ENCODE results near the gene SHC4. TPM values are rescaled to one million over a fixed set of nuclear protein-coding genes. Genes with fewer than 3 reads are reported as not detected.

Gene SHC4
- polyA plus RNA-seq, 1 of the 3 experiments (the other 2 are of a cell fraction), result 1.6 TPM

DNA sequence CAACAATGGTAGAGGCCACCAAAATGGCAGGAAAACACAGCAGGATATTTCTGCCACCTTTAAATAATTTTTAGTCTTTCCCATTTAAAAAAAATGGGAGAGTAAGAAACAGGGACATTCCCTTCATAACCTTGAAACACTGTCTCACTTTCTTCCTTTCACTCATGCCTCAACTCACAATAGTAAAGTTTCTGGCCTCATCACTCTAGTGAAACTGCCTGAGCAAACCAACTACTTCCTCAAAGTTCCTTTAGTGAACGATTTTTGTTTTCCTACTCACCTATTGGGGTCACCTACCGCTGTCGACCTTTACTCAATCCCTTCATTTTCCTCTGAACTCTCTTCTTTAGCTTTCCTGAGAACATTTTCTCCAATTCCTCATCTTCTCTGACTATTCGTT lies 33.0 kb downstream of the SHC4 start:
- H3K36me3 ChIP-seq (replicated peaks in 1 of 2; ENCODE audit: control insufficient read depth in 1 of 2, insufficient read depth in 2 of 2, low read length in 1 of 2), result no peaks in the 10 kb centered on the region
- H3F3A ChIP-seq (replicated peaks; ENCODE audit: insufficient read depth), result peaks cover 18% of the 10 kb centered on the region
- DNase-seq, result no peak
- TF ChIP-seq SIN3A (IDR thresholded peaks at IDR 0.05; ENCODE audit: borderline replicate concordance, low read depth, low read length) (no peak), GATA2 (CRISPR knock-in tag; IDR thresholded peaks at IDR 0.05) (no peak), YY1 (IDR thresholded peaks at IDR 0.05; ENCODE audit: low read depth) (no peak), RAD21 (IDR thresholded peaks at IDR 0.05; ENCODE audit: low read length) (no peak), TCF12 (IDR thresholded peaks at IDR 0.05) (no peak), MXI1 (IDR thresholded peaks at IDR 0.05; ENCODE audit: low read depth, low read length) (no peak), FOXM1 (IDR thresholded peaks at IDR 0.05; ENCODE audit: low read depth) (no peak), GABPA (IDR thresholded peaks at IDR 0.05; ENCODE audit: low read depth) (no peak)
- TF ChIP-seq, protein P1, sequence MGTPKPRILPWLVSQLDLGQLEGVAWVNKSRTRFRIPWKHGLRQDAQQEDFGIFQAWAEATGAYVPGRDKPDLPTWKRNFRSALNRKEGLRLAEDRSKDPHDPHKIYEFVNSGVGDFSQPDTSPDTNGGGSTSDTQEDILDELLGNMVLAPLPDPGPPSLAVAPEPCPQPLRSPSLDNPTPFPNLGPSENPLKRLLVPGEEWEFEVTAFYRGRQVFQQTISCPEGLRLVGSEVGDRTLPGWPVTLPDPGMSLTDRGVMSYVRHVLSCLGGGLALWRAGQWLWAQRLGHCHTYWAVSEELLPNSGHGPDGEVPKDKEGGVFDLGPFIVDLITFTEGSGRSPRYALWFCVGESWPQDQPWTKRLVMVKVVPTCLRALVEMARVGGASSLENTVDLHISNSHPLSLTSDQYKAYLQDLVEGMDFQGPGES (IDR thresholded peaks at IDR 0.05; ENCODE audit: low read depth, low read length), result no peak
- TF ChIP-seq, protein P2, sequence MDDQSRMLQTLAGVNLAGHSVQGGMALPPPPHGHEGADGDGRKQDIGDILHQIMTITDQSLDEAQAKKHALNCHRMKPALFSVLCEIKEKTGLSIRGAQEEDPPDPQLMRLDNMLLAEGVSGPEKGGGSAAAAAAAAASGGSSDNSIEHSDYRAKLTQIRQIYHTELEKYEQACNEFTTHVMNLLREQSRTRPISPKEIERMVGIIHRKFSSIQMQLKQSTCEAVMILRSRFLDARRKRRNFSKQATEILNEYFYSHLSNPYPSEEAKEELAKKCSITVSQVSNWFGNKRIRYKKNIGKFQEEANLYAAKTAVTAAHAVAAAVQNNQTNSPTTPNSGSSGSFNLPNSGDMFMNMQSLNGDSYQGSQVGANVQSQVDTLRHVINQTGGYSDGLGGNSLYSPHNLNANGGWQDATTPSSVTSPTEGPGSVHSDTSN (IDR thresholded peaks at IDR 0.05), result no peak
- TF ChIP-seq, protein P3, sequence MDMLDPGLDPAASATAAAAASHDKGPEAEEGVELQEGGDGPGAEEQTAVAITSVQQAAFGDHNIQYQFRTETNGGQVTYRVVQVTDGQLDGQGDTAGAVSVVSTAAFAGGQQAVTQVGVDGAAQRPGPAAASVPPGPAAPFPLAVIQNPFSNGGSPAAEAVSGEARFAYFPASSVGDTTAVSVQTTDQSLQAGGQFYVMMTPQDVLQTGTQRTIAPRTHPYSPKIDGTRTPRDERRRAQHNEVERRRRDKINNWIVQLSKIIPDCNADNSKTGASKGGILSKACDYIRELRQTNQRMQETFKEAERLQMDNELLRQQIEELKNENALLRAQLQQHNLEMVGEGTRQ (IDR thresholded peaks at IDR 0.05; ENCODE audit: borderline replicate concordance, low read depth, low read length), result no peak
- TF ChIP-seq, protein P4, sequence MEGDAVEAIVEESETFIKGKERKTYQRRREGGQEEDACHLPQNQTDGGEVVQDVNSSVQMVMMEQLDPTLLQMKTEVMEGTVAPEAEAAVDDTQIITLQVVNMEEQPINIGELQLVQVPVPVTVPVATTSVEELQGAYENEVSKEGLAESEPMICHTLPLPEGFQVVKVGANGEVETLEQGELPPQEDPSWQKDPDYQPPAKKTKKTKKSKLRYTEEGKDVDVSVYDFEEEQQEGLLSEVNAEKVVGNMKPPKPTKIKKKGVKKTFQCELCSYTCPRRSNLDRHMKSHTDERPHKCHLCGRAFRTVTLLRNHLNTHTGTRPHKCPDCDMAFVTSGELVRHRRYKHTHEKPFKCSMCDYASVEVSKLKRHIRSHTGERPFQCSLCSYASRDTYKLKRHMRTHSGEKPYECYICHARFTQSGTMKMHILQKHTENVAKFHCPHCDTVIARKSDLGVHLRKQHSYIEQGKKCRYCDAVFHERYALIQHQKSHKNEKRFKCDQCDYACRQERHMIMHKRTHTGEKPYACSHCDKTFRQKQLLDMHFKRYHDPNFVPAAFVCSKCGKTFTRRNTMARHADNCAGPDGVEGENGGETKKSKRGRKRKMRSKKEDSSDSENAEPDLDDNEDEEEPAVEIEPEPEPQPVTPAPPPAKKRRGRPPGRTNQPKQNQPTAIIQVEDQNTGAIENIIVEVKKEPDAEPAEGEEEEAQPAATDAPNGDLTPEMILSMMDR (IDR thresholded peaks at IDR 0.05), result no peak
- TF ChIP-seq, protein P5, sequence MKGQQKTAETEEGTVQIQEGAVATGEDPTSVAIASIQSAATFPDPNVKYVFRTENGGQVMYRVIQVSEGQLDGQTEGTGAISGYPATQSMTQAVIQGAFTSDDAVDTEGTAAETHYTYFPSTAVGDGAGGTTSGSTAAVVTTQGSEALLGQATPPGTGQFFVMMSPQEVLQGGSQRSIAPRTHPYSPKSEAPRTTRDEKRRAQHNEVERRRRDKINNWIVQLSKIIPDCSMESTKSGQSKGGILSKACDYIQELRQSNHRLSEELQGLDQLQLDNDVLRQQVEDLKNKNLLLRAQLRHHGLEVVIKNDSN (IDR thresholded peaks at IDR 0.05; ENCODE audit: borderline replicate concordance, low read depth), result no peak
- TF ChIP-seq, protein P6, sequence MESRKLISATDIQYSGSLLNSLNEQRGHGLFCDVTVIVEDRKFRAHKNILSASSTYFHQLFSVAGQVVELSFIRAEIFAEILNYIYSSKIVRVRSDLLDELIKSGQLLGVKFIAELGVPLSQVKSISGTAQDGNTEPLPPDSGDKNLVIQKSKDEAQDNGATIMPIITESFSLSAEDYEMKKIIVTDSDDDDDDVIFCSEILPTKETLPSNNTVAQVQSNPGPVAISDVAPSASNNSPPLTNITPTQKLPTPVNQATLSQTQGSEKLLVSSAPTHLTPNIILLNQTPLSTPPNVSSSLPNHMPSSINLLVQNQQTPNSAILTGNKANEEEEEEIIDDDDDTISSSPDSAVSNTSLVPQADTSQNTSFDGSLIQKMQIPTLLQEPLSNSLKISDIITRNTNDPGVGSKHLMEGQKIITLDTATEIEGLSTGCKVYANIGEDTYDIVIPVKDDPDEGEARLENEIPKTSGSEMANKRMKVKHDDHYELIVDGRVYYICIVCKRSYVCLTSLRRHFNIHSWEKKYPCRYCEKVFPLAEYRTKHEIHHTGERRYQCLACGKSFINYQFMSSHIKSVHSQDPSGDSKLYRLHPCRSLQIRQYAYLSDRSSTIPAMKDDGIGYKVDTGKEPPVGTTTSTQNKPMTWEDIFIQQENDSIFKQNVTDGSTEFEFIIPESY (IDR thresholded peaks at IDR 0.05; ENCODE audit: borderline replicate concordance, low read depth), result no peak
- TF ChIP-seq, protein P7, sequence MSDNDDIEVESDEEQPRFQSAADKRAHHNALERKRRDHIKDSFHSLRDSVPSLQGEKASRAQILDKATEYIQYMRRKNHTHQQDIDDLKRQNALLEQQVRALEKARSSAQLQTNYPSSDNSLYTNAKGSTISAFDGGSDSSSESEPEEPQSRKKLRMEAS (IDR thresholded peaks at IDR 0.05; ENCODE audit: low read depth), result no peak
- ChIA-PET CTCF (interaction anchor here (1.0 kb wide), 1 partner anchor 8 kb away, joined by 3 read pairs; no protein-coding TSS in a partner anchor), POLR2A (no interaction called here)
- no peaks in the 10 kb centered on the region for H3K9me2 ChIP-seq
- H2AFZ ChIP-seq (ENCODE audit: low read depth), result no peak overlapping the region
- H3K9me3 ChIP-seq, result no peaks in the 10 kb centered on the region
- H3K27me3 ChIP-seq (ENCODE audit: insufficient read depth), result no peaks in the 10 kb centered on the region
- WGBS (ENCODE audit: low lambda C conversion rate), result 74% methylated on average over 4 of the region's 4 CpGs
- no peak overlapping the region for H3K4me2 ChIP-seq
- no peak overlapping the region for H3K9ac ChIP-seq
- peaks cover 0 to 31% of the 10 kb centered on the region in 2 experiments; a peak in 2 of 4 replicates for H3K4me1 ChIP-seq (ENCODE audit: control insufficient read depth in 1 of 2, insufficient read depth in 2 of 2, low read depth in 1 of 2, low read length in 1 of 2)
- no peak overlapping the region for H3K4me3 ChIP-seq (ENCODE audit: low read depth in 2 of 2, low read length in 1 of 2)
- no peaks in the 10 kb centered on the region for H3K79me2 ChIP-seq (ENCODE audit: insufficient read depth)
- H4K20me1 ChIP-seq (ENCODE audit: insufficient read depth), result no peaks in the 10 kb centered on the region
- no peak overlapping the region for H3K27ac ChIP-seq (ENCODE audit: low read depth in 2 of 2, low read length in 1 of 2)
